HUES6 (cell line): ENCODE measurements around the gene ZNF836.

ENCODE experiments used
- H3K27ac ChIP-seq: 2 replicates; pipeline ENCODE4 v1.7.0; 2013; ENCODE audit warnings: low read depth, mild to moderate bottlenecking, low read length, inconsistent platforms
- H3K27me3 ChIP-seq: 2 replicates; pipeline ENCODE4 v1.6.1; 2013; ENCODE audit warnings: low read length; ENCODE audit not compliant: control insufficient read depth, insufficient read depth
- H3K36me3 ChIP-seq: 2 replicates; pipeline ENCODE4 v1.6.1; 2013; ENCODE audit warnings: low read length; ENCODE audit not compliant: control insufficient read depth, insufficient read depth
- H3K4me1 ChIP-seq: 2 replicates; pipeline ENCODE4 v1.6.1; 2013; ENCODE audit warnings: low read length; ENCODE audit not compliant: control insufficient read depth, insufficient read depth
- H3K4me3 ChIP-seq: 2 replicates; pipeline ENCODE4 v1.5.1; 2013; ENCODE audit warnings: low read depth, low read length
- H3K9ac ChIP-seq: one replicate; pipeline ENCODE4 v1.6.1; 2013; ENCODE audit warnings: mild to moderate bottlenecking, low read length
- H3K9me3 ChIP-seq: 2 replicates; pipeline ENCODE4 v1.6.1; 2013; ENCODE audit warnings: low read depth, low read length; ENCODE audit not compliant: control insufficient read depth, insufficient read depth

Gene ZNF836

DNA sequence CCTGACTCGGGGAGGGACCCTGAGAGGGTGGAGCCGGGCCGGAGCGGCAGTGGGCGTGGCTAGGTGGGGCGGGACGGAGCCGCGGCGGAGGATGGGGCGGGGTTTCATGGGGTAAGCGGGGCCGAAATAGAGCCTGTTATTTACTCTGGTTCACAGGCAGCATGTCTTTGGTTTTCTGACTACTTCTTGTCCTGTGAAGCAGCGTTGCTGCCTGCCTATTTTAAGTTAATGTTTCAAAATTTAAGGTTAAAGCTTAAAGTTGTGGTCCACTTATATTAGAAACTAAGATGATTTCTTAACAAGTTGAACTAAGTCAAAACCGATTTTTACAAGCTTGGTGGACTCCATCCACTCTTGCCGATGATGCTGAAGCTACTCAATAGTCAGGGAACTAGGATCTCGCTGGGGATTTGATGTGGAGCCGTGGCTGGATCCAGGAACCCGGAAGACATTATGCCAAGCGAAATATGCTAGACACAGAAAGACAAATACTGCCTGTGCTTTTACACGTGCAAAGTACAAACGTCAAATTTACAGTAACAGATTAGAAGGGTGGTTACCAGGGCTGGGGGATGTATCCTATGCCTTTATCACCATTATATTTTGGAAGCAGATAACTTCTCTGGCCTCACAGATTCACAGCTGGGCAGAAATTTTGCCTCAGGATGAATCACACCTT is 31.2 kb downstream of the ZNF836 start:
- Histone ChIP-seq H3K4me1 (0 out of 2 replicates have a peak, but pooled peaks cover 4% of the 10 kb centered on the region), H3K27ac (no peak overlapping the region), H3K4me3 (peak overlapping the region; percentile 39), H3K9ac (no peak overlapping the region), H3K27me3 (no peaks in the 10 kb centered on the region), H3K9me3 (peaks cover 36% of the 10 kb centered on the region), H3K36me3 (peaks cover 10% of the 10 kb centered on the region)

DNA sequence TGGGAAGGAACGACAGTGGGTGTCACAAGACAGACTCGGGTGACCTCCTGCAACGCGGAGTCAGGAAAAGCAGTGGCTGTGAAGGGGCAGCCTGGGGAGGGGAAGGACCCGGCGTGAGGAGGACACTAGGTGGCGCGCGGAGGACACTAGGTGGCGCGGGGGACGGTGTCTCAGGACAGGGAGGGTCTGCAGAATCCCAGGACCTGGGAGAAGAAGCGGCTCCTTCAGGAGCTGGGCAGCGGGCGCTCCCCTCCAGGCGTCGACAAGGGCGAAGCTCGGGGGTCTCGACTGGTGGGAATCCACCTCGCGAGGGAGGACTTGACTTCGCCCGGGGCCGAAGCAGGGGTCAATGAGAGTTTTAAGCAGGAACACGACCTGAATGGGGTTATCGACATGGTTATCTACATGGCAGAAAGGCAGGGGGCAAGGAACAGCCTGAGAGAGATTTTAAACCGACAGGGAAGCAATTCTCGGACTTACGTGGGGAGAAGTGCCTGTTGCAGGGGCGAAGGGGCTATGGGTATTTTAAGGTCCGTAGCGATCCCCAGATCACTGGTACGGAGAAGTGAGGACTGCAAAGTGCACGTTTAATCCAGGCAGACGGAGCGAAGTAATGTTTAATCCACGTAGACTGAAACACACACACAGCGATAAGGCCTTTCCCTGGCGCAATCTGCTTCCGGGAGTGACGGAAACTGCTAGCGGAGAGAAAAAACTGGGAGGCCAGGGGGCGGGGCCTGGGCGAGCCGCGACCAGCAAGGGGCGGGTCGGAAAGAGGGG is 32.0 kb downstream of the ZNF836 start, which contains the start of gene ZNF616:
Gene ZNF616, minus strand, starts transcription at position 687 of the 780 bp plus-strand sequence. CDS start 9,426 bp downstream, outside the sequence.
- peak within 1 kb of the TSS; percentile 45; the same call in 1 of the 2 replicates for H3K27ac ChIP-seq
- peak within 1 kb of the TSS; percentile 83 for H3K4me3 ChIP-seq
- peaks cover 38% of the 10 kb centered on the region for H3K9me3 ChIP-seq
- H3K4me1 ChIP-seq: 0 out of 2 replicates have a peak, but pooled peaks cover 4% of the 10 kb centered on the region
- peak within 1 kb of the TSS; percentile 85 for H3K9ac ChIP-seq
- no peaks in the 10 kb centered on the region for H3K27me3 ChIP-seq
- peaks cover 16% of the 10 kb centered on the region for H3K36me3 ChIP-seq

GRCh38 chr19:52138983-52139251 is 32.5 kb downstream of the ZNF836 start:
- Histone ChIP-seq H3K4me3 (peak overlapping the region; percentile 83), H3K27ac (peak overlapping the region; percentile 45; the same call in 1 of the 2 replicates), H3K4me1 (0 out of 2 replicates have a peak, but pooled peaks cover 4% of the 10 kb centered on the region), H3K9me3 (peaks cover 39% of the 10 kb centered on the region), H3K9ac (peak overlapping the region; percentile 85), H3K36me3 (peaks cover 20% of the 10 kb centered on the region), H3K27me3 (no peaks in the 10 kb centered on the region)

DNA sequence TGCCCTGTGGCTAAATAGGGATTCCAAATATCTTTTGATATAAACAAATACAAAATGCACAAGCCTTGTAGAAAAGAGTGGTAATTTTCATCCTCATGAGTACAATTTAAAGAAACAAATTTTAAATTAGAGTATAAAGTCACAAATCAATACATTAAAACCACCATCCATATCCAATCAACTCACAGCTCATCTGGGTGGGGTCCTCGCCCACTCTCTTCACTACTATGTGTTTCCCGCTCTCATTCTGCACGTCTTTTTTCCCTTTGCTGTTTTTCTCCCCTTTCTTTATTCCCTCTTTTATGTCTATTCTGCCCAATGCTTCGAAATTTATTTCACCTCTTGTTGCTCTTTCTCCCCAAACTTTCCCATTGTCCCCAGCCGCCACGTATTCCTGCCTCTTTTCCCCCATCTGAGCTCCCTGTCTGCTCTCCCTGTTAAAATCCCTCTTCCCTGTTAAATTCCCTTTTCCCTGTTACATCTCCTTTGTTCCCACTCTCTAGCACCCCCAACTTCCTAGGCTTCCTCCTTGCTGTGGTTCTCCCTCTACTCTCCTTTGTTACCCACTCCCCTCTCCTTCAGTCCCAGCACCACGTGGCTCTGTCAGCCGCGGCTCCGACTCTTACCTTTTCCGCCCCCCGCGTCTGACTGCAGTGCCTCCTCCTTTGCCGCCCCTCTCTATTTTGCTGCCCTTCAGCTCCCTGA is 33.0 kb downstream of the ZNF836 start:
- Histone ChIP-seq H3K9ac (peak overlapping the region; percentile 85), H3K9me3 (peaks cover 42% of the 10 kb centered on the region), H3K36me3 (peaks cover 24% of the 10 kb centered on the region), H3K4me3 (peak overlapping the region; percentile 83), H3K4me1 (0 out of 2 replicates have a peak, but pooled peaks cover 4% of the 10 kb centered on the region), H3K27ac (peak overlapping the region; percentile 45; the same call in 1 of the 2 replicates), H3K27me3 (no peaks in the 10 kb centered on the region)

DNA sequence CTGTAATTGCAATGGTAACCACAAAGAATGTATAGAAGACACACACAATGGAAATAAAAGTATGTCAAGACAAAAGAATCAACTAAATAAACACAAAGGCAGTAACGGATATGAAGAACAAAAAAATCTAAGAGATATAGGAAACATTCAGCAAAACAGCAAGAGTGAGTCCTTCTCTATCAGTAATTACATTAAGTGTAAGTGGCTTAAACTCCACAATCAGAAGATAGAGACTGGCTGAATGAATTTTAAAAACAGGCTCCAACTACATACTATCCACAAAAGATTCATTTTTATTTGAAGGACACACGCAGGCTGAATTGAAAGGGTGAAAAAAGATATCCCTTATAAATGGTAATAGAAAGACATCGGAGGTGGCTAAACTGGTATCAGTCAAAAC is 51.1 kb downstream of the ZNF836 start:
- peaks cover 98% of the 10 kb centered on the region for H3K36me3 ChIP-seq
- H3K27ac ChIP-seq: no peak overlapping the region
- H3K4me3 ChIP-seq: no peak overlapping the region
- H3K9me3 ChIP-seq: peaks cover 83% of the 10 kb centered on the region
- no peaks in the 10 kb centered on the region for H3K27me3 ChIP-seq
- H3K9ac ChIP-seq: no peak overlapping the region
- no peaks in the 10 kb centered on the region for H3K4me1 ChIP-seq

- Histone ChIP-seq H3K9me3 (peaks cover 97% of the 10 kb centered on the region), H3K4me3 (peak overlapping the region; percentile 8; the same call in 1 of the 2 replicates), H3K4me1 (no peaks in the 10 kb centered on the region), H3K27ac (no peak overlapping the region), H3K9ac (no peak overlapping the region), H3K36me3 (peaks cover 63% of the 10 kb centered on the region), H3K27me3 (no peaks in the 10 kb centered on the region)
Observed at GRCh38 chr19:52115526-52116053, 55.8 kb downstream of the ZNF836 start.

GRCh38 chr19:52114691-52115090 is 56.7 kb downstream of the ZNF836 start:
- Histone ChIP-seq H3K4me3 (no peak overlapping the region), H3K27me3 (no peaks in the 10 kb centered on the region), H3K27ac (no peak overlapping the region)

DNA sequence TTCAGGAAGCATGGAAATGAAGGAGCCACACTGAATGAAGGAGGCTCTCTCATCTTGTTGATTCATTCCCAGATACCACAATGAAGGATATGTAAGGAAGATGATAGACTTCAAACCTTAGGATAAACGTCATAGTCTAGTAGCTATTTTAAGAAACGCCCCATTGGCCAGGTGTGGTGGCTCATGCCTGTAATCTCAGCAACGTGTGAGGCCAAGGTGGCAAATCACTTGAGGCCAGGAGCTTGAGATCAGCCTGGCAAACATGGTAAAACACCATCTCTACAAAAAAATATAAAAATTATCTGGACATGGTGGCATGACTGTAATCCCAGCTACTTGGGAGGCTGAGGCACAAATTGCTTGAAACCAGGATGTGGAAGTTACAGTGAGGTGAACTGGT is 58.8 kb downstream of the ZNF836 start:
- Histone ChIP-seq H3K9me3 (peaks cover 96% of the 10 kb centered on the region), H3K27me3 (no peaks in the 10 kb centered on the region), H3K27ac (no peak overlapping the region), H3K4me3 (no peak overlapping the region), H3K9ac (no peak overlapping the region), H3K36me3 (peaks cover 34% of the 10 kb centered on the region), H3K4me1 (no peaks in the 10 kb centered on the region)

More at GRCh38 chr19:52114691-52115090, 56.7 kb downstream of the ZNF836 start:
- H3K4me1 ChIP-seq: no peaks in the 10 kb centered on the region
- no peak overlapping the region for H3K9ac ChIP-seq
- H3K9me3 ChIP-seq: peaks cover 96% of the 10 kb centered on the region
- peaks cover 54% of the 10 kb centered on the region for H3K36me3 ChIP-seq

GRCh38 chr19:52110780-52111179 is 60.6 kb downstream of the ZNF836 start:
- peaks cover 16% of the 10 kb centered on the region for H3K36me3 ChIP-seq
- H3K27ac ChIP-seq: no peak overlapping the region
- peaks cover 93% of the 10 kb centered on the region for H3K9me3 ChIP-seq
- H3K9ac ChIP-seq: no peak overlapping the region
- H3K4me1 ChIP-seq: no peaks in the 10 kb centered on the region
- H3K4me3 ChIP-seq: no peak overlapping the region
- no peaks in the 10 kb centered on the region for H3K27me3 ChIP-seq
